ENCODE data around the gene RIN3.

- no peak for TF ChIP-seq POLR2AphosphoS5 (IDR thresholded peaks at IDR 0.05)
- no peak for TF ChIP-seq POLR2A (IDR thresholded peaks at IDR 0.05)
- TF ChIP-seq CTCF (IDR thresholded peaks at IDR 0.05): no peak
Observed at GRCh38 chr14:92718664-92719063, 205.1 kb downstream of the RIN3 start.
